ENCODE data around the gene ITGB4.

ITGB4 gene

GRCh38 chr17:75691801-75692626 lies 29.2 kb upstream of the ITGB4 start:
- DNase-seq (ENCODE audit: extremely low read depth, low read depth) = no peak
- no peak for TF ChIP-seq CTCF (IDR thresholded peaks at IDR 0.05; ENCODE audit: low read depth, low read length)

GRCh38 chr17:75692976-75693375 lies 28.3 kb upstream of the ITGB4 start:
- DNase-seq (ENCODE audit: extremely low read depth, low read depth) = no peak

GRCh38 chr17:75693500-75694481 lies 27.5 kb upstream of the ITGB4 start:
- peak; percentile 26 for TF ChIP-seq CTCF (IDR thresholded peaks at IDR 0.05; ENCODE audit: low read depth, low read length)
- peak; percentile 68 for DNase-seq (ENCODE audit: extremely low read depth, low read depth)

More at GRCh38 chr17:75692976-75693375, 28.3 kb upstream of the ITGB4 start:
- TF ChIP-seq CTCF (IDR thresholded peaks at IDR 0.05; ENCODE audit: low read depth, low read length) = no peak

- no peak for TF ChIP-seq CTCF (IDR thresholded peaks at IDR 0.05; ENCODE audit: low read depth, low read length)
- DNase-seq (ENCODE audit: extremely low read depth, low read depth) = no peak
Measured at GRCh38 chr17:75694536-75694935, 26.7 kb upstream of the ITGB4 start.

GRCh38 chr17:75695141-75695829 lies 26.0 kb upstream of the ITGB4 start:
- DNase-seq (ENCODE audit: extremely low read depth, low read depth) = no peak
- TF ChIP-seq CTCF (IDR thresholded peaks at IDR 0.05; ENCODE audit: low read depth, low read length) = no peak

GRCh38 chr17:75695830-75696271 lies 25.4 kb upstream of the ITGB4 start:
- no peak for TF ChIP-seq CTCF (IDR thresholded peaks at IDR 0.05; ENCODE audit: low read depth, low read length)

More at GRCh38 chr17:75695830-75696271, 25.4 kb upstream of the ITGB4 start:
- DNase-seq (ENCODE audit: extremely low read depth, low read depth) = no peak
